Stimulated activated CD4-positive, alpha-beta T cell treated with anti-CD3 and anti-CD28 coated beads, Interleukin-12 subunit alpha, Interleukin-12 subunit beta, amount 100 ng/mL, for 24 hours (primary cell): ENCODE data around the gene SNAP25.

Experiments used
- DNase-seq, 2 experiments: peaks; one replicate each; pipeline ENCODE4 v3.0.0-alpha.2; 2020; ENCODE audit warnings: low read depth in 2 of 2

The SNAP25 gene

DNA sequence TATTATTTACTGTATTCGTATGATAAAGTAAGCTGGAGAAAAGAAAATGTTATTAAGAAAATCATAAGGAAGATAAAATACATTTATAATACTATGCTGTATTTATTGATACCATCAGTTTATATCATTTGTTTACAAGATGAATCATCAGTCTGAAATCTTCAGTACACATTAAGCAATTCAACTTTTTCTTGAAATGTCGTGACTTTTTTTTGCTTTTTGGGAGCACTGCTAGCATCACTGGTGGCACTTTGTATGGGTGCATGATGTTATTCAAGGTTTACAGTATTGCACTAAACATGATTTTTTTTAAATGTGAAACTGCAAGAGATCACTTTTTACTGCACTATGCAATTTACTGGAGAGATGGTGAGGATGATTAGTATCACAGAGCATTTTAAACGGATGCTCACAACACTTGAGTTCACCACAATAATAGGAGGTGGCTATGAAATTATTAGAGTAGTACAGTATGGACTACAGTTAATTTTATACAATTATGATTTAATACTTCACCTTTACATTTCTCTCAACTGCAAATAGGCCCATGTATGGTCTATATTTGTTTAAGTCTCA lies 85.9 kb downstream of the SNAP25 start:
- no peak for DNase-seq

DNA sequence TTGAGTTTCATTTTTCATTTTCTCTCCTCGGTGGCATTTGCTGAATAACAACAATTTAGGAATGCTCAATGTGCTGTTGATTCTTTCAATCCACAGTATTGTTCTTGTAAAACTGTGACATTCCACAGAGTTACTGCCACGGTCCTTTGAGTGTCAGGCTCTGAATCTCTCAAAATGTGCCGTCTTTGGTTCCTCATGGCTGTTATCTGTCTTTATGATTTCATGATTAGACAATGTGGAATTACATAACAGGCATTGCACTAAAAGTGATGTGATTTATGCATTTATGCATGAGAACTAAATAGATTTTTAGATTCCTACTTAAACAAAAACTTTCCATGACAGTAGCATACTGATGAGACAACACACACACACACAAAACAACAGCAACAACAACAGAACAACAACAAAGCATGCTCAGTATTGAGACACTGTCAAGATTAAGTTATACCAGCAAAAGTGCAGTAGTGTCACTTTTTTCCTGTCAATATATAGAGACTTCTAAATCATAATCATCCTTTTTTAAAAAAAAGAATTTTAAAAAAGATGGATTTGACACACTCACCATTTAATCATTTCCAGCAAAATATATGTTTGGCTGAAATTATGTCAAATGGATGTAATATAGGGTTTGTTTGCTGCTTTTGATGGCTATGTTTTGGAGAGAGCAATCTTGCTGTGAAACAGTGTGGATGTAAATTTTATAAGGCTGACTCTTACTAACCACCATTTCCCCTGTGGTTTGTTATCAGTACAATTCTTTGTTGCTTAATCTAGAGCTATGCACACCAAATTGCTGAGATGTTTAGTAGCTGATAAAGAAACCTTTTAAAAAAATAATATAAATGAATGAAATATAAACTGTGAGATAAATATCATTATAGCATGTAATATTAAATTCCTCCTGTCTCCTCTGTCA lies 88.1 kb downstream of the SNAP25 start:
- DNase-seq, result no peak

DNA sequence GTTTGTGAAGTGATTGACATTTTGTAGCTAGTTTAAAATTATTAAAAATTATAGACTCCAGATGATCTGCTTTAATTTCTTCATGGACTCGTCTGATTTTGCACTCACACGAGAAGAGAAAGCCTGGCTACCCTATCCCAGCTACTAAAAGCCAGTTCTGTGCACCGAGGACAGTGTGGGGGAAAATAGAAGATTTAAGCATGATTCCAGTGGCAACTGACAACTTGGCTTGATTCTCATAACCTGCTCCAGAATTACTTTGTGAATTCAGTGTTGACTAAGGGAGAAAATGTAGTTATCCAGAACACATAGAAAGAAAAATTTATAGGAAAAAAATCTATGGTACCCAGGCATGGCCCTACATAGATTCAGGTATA lies 88.7 kb downstream of the SNAP25 start:
- DNase-seq, result no peak

DNA sequence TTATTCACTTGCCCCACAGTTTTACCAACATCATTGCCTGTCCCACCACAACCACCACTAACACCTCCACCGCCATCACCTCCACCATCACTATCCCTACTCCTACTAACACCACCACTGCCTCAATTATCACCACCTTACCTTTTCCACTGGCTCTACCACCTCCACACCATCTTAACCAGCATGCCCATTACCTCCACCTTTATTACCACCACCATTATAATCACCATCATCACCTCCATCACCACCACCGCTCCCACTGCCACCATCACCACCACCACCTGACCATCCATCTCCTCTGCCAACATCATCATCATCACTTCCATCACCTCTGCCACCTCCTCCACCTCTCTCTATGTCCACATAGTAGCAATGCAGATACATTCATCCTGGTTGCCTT lies 90.0 kb downstream of the SNAP25 start:
- no peak for DNase-seq

DNA sequence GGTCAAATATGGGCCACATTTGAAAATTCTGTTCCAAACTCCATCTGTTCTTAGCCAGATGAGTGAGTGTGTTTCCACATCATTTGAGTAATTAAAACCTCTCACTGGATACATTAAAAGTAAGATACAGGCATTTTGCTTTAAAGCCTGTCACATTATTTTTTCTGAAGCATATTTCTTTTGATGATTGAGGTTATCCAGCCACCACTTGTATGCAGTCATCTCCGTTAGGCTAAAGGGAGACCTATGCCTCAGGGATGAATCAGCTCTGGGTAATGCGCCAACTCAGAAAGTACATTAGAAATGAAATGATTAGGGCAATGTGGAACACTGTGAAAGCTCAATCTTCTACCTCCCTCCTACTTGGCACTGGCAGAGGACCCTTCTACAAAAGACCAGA lies 90.7 kb downstream of the SNAP25 start:
- DNase-seq, result no peak

DNA sequence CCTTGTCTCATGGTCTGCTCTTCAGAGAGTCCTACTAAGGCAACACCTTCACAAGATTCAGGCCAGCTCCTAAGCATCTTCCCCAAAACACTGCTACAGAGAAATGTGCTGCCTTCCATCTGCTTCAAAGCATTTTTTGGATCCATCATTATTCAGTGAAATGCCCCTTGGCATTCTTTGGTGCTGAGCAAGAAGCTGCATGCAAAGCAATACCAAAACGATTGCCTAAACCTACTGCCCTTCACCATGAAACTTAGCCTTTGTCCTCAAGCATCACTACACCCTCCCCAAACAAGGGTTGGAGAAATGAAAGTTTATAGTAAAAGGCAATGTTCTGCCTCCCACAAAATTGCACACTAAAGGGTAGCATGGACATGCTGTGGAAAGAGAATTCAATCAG lies 93.5 kb downstream of the SNAP25 start:
- DNase-seq, result no peak

DNA sequence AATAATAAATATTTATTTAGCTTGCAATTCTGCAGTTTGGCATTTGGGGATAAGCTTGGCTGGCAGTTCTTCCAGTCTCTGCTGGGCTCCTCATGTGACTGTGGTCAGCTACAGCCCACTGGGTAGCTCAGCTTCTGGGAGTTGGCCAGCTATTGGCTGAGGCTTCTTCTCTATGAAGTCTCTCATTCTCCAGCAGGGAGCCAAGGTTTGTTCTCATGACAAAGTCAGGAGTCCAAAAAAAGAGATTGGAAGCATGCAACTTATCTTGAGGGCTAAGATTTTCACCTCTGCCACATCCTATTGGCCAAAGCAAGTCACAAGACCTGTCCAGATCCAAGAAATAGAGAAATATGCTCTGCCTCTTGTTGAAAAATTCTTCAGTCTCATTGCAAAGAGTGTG lies 94.6 kb downstream of the SNAP25 start:
- no peak for DNase-seq

DNA sequence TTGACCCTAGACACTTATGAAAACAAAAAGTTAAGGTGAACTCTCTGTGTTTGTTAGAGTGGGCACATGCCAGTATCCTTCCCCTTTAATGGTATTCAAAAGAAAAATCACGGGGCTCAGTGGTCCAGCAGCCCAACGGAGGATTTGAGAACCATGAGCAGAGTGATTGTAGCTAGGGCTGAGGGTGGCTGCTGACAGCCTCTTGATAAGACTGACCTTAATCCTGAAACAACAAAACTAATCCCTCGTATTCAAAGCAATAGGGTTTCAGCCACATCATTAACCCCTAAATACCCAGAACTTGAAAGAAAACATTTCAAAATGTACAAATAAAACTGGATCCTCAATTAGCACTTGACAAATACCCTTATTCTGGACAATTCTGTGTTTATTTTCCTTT lies 95.1 kb downstream of the SNAP25 start:
- DNase-seq, result no peak

DNA sequence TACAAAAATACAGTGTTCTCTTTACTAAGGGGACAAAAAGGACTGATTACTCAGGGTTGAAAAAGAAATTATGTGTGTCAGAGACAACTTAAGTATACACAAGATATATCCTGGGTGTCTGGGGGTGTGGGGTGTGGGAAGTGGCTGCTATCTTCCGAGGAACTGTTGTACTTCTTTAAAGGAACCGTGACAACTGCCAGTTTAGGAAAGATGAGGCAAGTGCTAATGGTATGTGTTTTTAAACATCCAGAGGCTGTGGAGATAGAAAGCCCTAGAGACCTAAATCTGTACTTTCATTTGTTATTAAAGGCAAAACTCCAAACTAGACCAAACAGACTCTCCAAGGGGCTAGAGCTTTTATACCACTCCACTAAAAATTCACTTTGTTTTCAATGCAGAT lies 95.6 kb downstream of the SNAP25 start:
- no peak for DNase-seq

DNA sequence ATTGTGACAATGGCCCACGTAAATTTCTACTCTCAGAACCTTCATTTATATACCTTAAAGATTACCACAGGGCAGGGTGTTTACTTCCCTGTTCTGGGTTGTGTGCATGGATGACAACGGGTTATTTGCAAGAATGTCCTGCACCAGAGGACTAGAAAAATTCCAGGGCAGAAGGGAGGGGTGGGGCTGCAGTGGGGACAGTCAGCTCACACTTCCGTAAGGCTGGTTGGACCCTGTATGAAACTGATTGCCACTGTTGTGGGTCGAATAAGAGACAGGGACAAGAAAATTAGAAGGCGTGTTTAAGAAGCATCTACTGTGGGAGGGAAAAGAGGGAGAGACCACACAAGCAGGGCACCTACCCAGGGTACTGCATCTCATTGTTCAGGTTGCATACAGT lies 96.5 kb downstream of the SNAP25 start:
- DNase-seq, result no peak

DNA sequence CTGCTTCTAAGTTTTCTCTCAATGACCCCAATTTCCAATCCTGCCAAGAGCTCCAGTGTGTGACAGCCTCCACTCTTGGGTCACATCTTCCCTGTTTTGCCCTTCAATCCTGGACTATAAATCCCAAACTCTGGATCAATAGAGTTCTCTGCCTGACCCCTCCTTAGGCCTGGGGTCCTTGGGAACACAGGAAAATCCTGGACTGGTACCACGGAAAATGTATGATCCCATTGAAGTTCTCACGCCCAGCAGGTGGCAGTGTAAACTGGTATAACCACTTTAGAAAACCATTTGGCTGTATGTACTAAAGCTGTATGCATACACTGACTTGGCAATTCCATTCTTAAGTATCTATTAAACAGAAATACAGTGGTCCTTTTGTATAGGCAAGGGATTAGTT lies 98.0 kb downstream of the SNAP25 start:
- DNase-seq, result no peak

DNA sequence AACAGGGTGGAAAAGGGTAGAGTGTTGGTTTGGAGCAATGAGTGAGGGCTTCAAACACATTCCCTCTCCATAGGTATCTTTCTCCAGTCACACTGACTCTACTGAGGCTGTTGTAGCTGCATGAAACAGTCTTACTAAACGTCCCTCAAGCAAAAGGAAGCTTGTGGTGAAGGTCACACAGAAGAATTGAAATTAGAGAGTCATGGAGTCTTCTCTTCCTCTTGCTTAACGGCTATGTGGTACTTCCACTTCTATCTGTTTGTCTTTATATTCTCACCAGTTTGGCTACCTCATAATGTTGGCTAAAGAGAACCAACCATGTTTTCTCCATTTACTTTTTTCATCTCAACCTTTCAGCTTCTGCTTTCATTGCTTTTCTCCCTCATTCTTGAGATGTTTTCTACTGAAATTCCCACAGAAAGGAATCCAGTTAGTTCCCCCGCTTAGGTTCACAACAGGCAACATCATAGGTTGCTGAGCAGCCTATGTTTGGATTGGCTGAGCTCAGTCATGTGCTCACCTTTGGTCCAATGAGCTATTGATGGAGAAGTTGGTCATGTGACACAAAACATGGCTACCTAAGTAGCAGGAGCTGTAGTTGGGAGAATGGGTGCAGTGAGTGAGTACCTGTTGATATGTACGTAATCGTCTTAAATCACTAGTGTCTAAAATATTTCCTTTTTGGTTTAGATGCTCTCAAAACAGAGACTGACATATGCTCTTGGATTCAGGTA lies 99.8 kb downstream of the SNAP25 start:
- no peak for DNase-seq

DNA sequence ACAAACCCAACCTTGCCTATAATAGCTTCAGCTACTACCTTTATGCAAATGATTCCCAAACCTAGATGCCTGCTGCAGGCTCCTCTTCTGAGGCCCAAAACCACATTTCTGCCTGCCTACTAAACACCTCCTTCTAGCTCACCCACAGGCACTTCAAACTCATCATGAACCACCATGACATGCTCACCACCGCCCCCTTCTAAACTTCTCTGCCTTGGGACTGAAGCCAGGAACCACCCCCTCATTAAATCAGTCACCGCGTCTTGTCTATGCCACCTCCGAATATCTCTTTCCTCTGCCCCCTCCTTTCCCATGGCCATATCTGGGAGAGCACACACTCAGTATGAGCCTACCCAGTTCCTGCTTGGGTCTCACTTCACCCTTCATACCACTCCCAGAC lies 101.2 kb downstream of the SNAP25 start:
- no peak for DNase-seq

DNA sequence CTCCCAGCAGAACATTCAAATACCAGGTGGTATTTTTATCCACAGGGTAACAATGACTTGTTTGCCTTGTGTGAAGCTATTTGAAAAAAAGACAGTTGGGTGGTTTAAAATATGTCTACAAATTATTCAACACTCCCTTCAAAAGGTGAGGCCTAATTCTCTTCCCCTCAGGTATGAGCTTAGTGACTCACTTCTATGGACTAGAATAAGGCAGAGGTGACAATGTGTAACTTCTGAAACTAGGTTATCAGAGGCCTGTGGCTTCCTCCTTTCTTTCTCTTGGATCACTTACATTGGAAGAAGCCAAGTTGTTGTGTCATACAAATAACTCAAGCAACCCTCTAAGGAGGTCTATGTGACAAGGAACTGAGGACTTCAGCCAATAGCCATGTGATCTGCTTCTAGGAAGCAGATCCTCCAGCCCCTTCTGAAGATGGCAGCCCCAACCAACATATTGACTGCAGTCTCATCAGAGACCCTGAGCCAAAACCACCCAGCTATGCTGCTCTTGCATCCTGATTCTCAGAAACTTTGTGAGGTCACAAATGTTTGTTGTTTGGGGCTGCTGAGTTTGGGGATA lies 102.6 kb downstream of the SNAP25 start:
- DNase-seq, result no peak

DNA sequence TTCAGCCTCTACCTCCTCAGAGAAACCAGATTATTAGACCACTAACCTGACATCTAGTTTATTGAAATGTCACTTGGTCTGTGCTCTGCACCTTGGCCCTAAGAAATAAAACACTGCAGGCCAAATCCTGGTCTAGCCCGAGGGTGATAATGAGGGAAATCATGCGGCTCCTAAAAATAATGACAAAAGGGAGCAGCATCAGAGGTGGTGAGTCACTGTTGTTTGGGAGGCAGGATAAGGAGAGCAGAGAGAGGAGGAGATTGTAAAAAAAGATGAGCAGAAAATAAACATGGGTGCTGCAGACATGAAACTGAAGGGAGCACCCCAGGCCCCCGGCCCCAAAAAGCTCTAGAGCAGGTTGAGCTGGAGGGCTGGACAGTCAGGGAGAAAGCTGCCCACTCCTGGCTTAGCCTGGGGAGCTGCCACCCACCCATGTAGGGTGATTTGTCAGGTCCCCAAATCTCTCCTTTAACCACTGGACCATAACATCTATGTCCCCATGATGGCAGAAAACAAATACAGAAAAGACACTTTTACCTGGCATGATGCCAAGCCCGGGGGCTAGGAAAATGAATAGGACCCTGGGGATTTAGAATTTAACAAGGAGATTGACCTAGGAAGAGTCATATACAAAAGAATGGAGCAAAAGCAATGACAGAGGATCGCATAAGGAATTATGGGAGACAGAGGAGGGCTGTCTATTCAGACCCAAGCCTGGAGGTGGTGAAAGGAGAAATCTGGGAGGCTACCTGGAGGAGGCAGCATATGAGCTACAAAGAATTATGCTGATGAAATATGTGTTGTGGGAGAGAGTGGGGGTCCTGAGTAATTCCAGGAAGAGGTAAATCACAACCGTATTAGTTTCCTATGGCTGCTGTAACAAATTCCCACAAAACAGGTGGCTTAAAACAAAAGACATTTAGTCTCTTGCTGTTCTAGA lies 103.7 kb downstream of the SNAP25 start:
- DNase-seq, result no peak

DNA sequence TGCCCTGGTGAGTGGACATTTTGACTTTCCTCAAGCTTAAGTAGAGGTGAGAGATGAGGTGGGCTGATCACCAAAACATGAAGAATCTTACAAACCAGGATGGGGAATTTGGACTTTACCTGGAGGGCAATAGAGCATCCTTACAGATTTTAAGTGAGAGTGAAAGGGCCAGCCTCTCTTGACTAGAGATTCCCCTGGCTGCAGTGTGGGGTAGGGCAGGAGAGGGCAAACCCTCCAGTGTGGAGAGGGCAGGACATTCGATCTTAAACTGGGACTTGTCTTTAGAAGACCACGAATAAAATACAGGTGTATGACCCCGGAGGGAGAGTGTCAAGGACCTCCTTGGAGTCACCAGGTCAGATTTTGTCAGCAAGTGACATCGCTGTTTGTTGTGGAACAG lies 105.1 kb downstream of the SNAP25 start:
- no peak for DNase-seq

DNA sequence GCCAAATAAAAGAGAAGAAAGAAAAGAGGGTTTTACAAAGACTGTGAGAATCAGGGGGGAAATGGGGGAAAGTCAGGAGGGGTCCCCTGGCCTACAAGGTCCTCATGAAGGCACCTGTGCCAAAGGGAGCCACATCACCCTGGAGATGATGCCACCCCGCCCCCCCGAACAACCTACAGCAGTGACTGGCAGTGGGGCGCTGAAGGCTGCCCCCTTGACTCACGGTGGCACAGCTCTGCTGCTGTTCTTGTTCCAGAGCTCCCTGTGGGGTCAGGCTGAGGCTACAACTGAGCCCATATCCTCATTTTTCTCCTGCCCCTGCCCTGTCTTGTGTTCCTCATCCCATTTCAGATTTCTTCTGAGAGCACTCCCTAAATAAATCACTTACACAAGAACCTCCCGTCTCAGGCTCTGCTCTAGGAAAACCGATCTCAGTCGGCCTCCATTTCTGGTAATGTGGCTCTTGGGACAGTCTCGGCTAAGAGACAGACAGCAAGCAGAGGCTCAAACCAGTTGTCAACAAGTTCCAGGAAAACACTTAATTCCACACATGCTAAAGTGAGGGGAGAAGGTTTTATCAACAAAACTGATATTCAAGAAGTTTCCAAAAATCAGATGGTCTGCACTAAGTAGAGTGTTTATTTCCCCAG lies 105.7 kb downstream of the SNAP25 start:
- no peak for DNase-seq

DNA sequence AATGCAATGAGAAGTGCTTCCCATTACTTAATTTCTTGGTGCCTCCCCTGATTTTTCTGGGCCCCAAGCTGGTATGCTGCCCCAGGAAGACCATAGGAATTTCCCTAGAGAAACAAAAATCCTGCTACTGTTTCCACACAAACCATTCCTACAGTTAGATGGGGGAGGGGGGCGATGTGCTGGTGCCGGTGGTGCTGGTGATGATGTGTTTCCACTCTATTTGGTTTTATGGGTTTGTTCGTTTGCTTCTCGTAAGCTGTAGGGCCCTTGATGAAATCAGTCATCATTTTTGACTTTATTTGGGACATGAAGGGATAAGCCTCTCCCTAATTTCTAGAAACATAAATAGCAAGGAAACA lies 110.2 kb downstream of the SNAP25 start:
- DNase-seq, result no peak

DNA sequence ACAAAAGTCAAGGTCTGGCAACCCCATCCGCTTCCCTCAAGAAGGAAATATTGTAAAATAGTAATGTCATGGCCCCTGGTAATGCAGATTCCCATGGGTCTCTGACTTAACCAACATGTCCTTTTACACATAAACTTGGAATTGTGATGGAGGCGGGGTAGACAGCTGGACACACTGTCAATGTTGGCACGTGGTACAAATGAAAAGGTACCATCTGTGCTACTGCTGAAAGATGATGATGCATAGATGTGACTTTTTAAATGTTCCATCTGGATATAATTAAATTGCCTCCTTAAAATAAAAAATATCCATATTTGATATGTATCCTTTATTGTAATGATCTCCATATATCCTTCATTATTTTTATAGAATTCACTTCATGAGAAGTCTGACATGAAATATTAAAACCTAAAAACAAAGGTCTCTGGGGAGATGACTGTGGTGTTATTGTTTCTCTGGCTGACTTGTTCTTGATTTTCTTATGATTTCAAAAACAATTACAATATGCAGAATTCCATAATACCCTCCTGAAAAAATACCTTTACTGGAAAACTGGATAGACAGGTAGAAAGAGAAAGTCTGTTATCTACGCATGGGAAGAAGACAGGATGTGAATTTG lies 110.9 kb downstream of the SNAP25 start:
- DNase-seq, result no peak

DNA sequence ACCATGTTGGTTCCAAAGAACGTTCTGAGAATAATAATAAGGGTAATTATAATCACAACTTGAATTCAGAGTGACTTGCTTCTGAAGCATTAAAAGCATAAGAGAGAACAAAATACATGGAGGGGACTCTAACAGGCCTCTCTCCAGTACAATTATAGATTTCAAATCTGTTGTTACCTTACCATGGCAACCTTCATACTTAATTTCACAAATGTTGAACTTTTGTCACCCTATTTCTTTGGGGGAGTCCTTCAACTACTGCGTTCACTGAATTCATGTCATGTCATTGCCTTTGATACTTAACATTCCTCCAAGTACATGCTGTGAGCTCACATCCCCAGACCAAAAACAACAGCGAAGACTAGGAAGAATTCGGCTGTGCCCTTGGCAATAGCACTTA lies 111.4 kb downstream of the SNAP25 start:
- DNase-seq, result no peak
